SK-MEL-5 (cell line): Measurements from ENCODE around the gene DCTD. TPM values are rescaled to one million over a fixed set of nuclear protein-coding genes. Genes with fewer than 3 reads are reported as not detected.
"Not testable (repeated sequence)": the region's sequence is repeated elsewhere in the genome, so short reads cannot be mapped to it uniquely, and the experiment has no call there.

Experiments
- DNase-seq: peaks from one replicate; pipeline ENCODE4 v3.0.0-alpha.2; 2016; ENCODE audit warnings: low read depth, low spot score
- in situ Hi-C: cut with HindIII; loops from 2 replicates; pipeline ENCODE4 v1.10.0; 2016; ENCODE audit warnings: low sequenced_read_pairs, high pct_unique_total_duplicates, low pct_unique_long_range_greater_than_20kb
- total RNA-seq: library from RNA; depleted of rRNA; stranded (reverse); fragments of >200 nt; shearing (Covaris generic); gene quantifications from 2 replicates; pipeline ENCODE4 v1.2.3, GENCODE V29; 2014

The DCTD gene
- total RNA-seq, 1 experiment from 2014 or later, result 82.2 TPM

DNA sequence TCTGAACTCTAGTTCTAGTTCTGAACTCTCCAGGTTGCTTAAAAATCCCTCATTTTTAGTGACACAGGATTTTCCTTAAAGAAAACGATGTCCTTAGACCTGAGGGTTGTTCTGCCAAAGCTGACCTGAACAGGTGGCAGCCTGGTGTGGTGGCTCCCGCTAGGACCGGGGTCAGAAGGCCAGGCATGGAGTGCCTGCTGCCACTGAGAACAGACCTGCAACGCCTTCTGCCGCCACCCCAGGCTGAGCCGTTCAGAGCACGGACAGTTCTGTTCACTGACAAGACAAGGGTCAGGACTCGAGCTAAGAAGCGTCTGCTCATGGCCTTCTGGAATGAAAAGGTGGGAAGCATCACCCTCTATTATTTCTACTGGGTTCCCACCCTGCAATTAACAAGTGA is 15.8 kb downstream of the DCTD start:
- DNase-seq, result no peak
- in situ Hi-C loops, result no loop called here

DNA sequence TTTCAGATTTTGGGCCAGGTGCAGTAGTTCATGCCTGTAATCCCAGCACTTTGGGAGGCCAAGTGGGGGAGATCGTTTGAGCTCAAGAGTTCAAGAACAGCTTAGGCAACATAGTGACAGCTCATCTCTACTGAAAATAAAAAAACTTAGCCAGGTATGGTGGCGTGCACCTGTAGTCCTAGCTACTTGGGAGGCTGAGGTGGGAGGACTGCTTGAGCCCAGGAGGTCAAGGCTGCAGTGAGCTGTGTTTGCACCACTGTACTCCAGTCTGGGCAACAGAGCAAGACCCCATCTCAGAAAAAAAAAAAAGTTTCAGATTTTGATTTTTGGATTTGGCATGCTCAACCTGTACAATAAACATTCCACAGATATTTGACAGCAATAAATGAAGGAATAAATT is 17.2 kb downstream of the DCTD start:
- in situ Hi-C loops, DNase-seq: not testable (repeated sequence)

DNA sequence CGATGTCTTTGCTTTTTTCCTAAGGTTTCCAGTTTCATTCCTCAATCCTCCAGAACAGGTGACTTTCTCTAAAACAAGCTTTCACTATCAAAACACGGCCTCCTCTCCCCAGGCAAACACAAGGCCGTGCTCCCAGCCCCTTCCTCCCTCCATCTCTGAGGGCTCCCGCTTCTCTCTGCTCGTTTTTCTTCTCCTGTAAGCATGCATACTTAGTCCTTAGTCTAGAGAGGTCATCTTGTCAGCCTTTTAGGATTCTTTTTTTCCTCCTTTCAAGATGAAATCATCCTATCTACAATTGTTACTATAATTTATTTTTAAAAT is 18.7 kb downstream of the DCTD start:
- in situ Hi-C loops, result no loop called here

DNA sequence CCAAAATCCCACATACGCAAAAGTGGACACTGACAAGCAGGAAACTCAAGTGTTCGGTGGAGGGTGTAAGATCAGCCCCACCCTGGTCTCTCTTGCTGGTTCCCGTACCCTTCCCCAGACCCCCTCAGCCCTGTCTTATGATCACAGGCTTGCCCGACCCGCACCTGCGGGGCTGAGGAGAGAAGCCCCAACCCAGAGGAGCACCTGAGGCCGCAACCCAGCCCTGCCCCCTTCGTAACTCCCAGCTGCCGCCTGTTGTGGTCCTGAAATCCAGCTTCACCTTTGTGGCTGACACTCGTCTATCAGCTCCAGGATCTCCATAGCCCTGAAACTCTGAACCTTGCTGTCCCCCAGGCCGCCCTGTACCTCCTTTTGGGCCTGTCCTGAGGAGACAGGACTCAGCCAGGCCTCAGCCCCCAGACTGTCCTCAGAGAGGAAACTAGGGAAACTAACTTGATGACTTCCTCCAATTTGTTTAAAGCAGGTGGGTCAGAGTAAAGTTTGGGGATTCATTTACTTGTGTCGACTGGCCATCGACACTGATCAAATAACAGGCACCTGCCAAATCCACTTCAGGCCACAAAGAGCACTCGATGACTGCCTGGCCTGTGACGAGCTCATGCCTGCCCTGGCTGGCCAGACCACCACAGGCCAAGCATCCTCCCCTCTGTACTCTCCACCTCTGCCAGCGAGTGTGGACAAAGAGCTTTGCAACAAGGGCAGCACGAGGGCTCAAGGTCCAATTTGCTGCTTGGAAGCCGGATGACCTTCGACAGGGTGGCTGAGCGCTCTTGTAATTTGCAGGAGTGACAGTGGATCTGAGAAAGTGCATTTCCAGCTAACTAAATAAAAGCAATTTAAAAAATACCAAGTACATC is 19.3 kb downstream of the DCTD start:
- DNase-seq, result no peak
- in situ Hi-C loops, result no loop called here

More for the DNA sequence above, 18.7 kb downstream of the DCTD start:
- no peak for DNase-seq

DNA sequence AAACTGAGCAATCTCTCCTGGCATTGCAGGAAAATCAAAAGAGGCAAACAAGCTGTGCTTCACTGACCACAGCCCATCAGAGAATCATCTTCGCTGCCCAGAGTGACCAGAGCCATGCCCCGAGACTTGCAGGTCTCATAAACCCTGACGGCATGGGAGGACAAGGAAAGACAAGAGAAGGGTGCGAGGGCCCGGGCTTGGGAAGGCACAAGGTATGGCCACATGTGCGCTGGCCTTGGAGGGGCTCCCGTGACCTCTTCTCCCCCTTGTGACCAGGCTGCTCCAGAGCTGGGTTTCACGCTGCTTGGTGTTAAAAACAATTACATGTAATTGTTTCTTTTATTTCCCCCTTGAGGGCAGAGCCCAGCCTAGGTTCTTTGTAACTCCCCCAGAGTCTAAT is 20.8 kb downstream of the DCTD start:
- in situ Hi-C loops, result no loop called here
- no peak for DNase-seq

DNA sequence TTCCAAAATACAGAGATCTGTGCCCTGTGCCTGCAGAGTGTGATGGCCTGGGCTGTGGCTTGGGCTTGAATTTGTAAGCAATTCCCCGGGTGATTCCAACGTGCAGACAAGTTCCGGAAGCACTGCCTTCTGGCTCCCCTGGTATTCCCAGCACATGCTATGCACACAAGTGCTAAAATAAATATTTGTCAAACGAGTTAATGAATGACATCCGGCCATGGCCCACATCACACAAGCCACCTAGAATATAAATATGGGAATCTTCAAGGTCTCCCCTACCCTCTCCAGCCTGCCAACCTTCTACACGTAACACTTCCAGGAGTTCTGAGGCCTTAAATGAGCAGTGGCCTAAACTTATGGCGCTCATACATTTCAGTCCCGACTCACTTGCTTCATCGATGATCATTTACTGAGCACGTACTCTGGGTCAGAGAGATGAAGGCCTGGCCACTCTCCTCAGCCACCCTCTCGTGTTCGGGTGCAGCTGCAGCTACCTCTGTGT is 21.3 kb downstream of the DCTD start:
- in situ Hi-C loops, result no loop called here
- DNase-seq, result no peak

DNA sequence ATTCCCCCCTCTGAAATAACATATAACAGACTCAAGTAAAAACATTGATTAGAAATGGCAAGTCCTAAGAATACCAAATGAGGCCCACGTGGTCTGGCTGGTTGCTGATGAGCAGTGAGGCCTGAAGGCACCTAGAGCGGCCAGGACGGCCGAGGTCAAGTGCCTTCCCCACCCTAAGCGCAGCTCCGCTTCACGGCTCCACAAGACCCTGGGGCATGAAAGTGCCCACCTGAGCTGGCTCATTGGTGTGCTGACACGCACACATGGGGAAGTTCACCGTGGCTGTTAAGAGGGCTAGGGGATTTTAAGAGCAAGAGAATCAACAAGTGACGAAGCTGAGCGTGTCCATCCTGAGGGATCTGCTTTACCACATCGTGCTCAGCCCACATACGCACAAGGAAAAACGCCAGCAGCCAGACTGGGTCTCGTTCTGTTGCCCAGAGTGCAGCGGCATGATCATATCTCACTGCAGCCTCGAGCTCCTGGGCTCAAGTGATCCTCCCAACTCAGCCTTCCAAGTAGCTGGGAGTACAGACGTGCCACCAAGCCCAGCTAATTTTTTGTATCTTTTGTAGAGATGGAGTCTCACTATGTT is 22.4 kb downstream of the DCTD start:
- in situ Hi-C loops, result no loop called here
- DNase-seq, result no peak

DNA sequence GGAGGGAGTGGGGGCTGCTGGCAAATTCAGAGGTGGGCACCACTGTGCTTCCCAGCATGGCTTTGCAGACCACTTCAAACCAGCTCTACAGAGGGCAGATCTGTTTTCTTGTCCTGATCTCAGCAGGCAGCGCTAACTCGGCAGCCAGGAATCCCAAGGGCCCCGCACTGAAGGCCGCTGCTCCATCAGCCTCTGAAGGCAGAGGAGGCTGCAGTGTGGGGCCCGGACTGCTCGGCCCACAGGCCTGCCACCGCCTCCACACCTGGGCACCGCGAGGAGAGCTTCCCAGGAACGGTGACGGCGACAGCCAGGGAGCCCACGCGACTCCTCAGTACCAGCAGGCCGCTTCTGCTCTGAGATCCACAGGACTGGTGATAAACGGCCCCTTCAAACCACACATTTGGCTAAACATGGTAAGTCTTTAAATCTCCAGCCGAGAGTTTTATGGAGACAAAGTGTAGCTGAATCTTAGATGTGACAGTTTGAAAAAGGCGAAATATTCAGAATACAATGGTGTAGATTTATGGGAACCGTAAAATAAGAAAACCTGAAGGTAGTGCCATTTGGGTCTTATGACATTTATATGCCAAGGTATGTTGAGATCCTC is 23.6 kb downstream of the DCTD start:
- DNase-seq, result no peak
- in situ Hi-C loops, result no loop called here

DNA sequence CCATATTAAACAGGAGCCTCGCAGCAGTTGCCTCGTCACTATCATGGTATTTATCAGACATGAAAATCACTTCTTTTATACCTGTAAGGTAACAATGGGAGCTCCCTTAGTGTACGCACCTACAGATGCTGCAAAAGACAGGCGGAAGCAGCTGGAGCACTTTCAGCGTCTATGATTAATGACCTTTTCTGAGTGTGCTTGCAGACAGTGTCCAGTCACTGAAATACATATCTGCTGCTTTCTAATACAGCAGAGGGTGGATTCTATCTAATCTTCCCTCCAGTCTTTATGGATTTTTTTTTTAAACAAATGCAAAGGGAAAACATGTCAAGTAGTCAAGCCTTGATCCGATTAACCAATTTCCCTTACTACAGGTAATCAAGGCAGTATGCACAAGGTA is 24.1 kb downstream of the DCTD start:
- in situ Hi-C loops, result no loop called here
- DNase-seq, result no peak

DNA sequence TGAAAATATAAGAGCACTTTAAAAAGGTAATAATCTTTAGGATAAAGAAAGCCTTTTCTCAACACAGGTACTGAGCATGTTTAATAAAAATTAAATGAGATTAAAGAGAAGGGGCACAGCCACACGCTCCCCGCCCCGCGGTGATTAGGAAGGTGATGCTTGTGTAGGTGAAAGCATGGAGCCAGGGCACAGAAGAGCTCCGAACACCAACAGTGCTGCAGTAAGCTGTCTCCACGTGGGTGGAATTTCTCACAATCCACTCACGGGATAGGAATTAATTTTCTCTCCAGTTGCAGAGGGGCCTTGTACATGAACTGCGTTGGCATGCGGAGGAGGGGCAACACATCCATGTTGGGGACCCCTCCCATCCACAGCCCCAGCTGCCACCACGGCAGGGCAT is 27.0 kb downstream of the DCTD start:
- in situ Hi-C loops, result no loop called here
- DNase-seq, result no peak

DNA sequence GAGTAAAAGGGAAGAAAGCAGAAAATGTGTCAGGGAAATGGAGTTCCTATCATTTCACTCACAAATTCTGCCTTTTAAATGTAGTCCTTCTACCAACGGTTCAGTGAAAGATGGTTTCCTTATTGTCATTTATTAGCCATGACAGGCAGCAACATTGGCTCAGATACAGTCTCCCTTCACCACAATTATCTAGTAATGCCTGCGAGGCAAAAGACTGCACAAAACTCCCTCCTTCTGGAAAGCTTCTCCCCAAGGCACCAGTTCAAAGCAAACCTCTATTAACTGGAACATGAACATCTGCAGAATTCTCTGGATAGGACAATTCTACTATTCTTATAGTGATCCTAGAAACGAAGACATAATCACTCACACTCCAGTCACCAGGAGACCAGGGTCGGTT is 28.3 kb downstream of the DCTD start:
- no peak for DNase-seq
- in situ Hi-C loops, result no loop called here

DNA sequence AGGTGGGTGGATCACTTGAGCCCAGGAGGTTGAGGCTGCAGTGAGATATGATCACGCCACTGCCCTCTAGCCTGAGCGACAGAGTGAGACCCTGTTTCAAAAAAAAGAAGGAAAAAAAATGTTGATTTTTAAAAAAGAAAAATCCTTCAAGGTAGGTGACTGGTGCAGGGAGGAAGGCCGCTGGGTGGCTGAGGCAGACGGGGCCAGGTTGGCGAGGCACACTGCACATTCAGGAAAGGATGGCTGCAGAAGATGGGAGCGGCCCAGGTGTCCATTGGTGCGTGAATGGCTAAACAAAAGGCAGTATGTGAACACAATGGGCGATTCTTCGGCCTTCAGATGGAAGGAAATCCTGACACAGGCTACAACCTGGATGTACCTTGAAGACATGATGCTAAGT is 30.4 kb downstream of the DCTD start:
- in situ Hi-C loops, result no loop called here
- no peak for DNase-seq

DNA sequence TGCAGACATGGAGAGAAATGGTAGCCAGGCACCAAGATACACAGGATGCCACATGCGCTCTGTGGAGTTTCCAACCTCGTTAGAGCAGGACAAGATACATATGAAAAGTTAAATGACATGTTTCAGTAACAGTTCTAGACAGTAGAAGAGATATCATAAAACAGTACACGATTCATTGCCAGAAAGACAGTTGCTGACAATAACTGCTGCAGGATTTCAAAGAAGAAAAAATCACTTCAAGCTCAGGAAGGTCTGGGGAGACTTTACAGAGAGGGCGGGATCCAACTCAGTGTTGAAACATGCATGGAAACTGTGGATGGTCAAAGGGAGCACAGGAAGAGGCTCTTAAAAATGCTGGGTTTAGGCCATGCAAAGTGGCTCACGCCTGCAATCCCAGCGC is 31.0 kb downstream of the DCTD start:
- in situ Hi-C loops, result no loop called here

DNA sequence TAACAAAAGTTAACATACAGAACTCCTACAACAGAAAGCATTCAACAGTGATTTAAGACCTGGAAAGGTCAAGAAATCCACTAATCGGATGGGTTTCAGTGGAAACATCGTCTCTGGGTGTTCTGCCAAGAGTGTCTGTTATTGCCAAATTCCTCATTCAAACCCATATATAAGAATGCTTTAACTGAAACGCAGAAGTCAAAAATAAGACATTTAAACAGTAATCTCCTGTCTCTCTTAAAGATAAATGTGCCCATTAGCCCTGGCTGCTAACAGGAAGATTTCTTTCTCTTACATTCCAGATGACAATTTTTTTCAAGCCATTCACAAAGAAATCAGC is 31.5 kb downstream of the DCTD start:
- DNase-seq, result no peak
- in situ Hi-C loops, result no loop called here

More for the DNA sequence above, 31.0 kb downstream of the DCTD start:
- DNase-seq, result no peak

DNA sequence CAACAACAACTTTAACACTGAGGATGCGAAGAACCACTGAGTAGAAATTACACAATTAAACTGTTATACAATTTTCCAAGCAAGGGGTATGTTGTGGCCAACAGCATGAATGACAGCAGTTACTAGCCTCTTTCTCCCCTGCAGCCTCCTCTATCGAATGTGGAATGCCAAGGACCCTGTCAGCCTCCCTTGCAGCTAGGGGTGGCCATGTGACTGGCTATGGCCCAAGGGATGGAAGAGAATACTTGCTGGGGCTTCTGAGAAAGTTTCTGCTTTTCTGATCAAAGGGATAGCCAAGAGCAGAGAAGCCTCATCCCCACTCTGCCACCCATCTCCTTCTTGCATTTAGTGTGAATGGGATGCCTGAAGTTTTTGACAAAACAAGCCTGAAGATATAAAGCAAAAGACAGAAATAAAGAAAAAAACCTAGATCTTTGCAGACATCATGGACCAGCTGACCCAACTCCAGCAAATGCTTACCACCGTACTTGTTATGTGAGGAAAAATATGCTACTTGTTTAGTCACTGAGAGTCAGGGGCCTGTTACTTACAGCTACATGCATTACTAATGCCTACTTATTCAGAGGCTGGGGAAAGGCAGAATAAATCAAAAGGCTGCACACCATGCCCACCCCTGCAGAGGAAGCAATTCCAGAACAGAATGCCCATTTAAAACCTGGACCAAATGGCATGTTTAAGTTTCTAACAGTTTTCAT is 32.0 kb downstream of the DCTD start:
- in situ Hi-C loops, result no loop called here
- no peak for DNase-seq

DNA sequence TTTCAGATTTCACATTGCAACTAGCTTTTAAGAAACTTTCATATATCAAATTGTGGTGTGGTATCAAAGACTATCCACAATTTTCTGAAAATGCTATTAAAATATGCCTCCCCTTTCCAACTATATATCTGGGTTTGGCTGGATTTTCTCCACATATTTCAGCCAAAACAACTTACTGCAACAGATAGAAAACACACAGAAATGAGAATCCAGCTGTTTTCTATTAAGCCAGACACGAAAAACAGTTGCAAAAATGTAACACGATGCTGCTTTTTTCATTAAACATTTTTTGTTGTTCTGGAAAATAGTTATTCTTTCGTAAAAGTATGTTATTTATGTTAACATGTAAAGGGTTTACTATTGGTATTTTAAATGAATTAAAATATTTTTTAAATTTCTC is 33.1 kb downstream of the DCTD start:
- DNase-seq, result no peak
- in situ Hi-C loops, result no loop called here

DNA sequence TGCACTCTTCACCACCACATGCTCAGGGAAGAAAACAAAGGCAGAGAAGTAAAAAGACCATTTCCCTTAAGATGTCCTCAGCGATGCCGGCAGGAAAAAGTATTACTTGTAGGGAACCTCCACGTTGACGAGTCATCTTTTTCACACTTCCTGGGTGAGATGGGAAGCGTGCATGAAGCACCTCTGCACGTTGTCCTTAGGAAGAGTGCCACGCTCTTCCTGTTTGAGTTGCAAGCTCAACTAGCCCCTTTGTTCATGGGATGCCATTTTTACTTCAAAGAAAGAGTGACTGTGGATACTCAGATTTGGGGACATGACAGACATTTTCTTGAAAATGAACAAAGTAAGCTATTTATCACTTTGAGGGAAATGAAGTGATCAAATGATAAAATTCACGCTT is 33.8 kb downstream of the DCTD start:
- no peak for DNase-seq
- in situ Hi-C loops, result no loop called here

DNA sequence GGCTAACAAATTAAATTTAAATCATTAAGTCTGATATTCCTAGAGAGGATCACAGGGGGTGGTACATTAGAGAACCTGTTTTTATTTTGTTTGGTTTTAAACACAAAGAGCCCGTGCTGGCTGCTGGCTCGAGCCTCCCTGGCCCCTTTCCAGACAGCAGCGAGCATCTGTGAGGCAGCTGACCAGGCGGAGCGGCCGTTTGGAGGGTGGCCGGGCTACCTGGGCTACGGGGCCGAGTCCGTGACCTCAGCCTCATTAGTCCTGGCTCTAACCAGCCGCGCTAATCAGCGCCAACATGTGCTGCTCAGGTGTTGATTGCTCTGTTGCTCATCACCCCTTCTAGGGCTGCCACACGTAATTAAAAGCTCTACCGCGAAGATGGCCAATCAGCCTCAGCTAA is 35.3 kb downstream of the DCTD start:
- DNase-seq, result no peak
- in situ Hi-C loops, result no loop called here
